ENCODE measurements around the gene DCBLD2. TPM values are rescaled to one million over a fixed set of nuclear protein-coding genes. Genes with fewer than 3 reads are reported as not detected.

DCBLD2 gene
- total and polyA plus RNA-seq, 9 of the 15 experiments (the other 6 are each of a cell fraction or from before 2014, with no cell fraction given), result 2.7 to 14.6 (median 7.4) TPM

DNA sequence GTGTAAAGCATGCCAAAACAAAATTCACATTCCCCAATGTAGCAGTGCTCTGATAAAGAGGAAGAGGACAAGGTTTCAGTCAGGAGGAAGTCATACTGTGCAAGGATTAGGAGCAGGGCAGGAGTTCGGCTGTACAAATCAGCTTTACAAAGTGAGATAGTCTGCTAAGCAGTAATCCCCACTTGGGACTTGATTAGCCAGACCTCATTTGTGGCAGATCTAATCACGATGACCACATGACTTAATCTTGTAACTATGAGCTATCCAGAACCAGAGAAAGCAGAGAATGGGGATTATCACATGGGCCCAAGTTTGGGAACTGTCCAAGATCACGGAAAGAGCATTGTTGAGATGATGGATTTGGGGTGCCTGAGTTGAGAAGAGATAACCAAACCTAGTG, 7.8 kb downstream of the DCBLD2 start (continued):
- TF ChIP-seq, protein P1, sequence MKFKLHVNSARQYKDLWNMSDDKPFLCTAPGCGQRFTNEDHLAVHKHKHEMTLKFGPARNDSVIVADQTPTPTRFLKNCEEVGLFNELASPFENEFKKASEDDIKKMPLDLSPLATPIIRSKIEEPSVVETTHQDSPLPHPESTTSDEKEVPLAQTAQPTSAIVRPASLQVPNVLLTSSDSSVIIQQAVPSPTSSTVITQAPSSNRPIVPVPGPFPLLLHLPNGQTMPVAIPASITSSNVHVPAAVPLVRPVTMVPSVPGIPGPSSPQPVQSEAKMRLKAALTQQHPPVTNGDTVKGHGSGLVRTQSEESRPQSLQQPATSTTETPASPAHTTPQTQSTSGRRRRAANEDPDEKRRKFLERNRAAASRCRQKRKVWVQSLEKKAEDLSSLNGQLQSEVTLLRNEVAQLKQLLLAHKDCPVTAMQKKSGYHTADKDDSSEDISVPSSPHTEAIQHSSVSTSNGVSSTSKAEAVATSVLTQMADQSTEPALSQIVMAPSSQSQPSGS (CRISPR knock-in tag; IDR thresholded peaks at IDR 0.05), result no peak
- TF ChIP-seq, protein P2, sequence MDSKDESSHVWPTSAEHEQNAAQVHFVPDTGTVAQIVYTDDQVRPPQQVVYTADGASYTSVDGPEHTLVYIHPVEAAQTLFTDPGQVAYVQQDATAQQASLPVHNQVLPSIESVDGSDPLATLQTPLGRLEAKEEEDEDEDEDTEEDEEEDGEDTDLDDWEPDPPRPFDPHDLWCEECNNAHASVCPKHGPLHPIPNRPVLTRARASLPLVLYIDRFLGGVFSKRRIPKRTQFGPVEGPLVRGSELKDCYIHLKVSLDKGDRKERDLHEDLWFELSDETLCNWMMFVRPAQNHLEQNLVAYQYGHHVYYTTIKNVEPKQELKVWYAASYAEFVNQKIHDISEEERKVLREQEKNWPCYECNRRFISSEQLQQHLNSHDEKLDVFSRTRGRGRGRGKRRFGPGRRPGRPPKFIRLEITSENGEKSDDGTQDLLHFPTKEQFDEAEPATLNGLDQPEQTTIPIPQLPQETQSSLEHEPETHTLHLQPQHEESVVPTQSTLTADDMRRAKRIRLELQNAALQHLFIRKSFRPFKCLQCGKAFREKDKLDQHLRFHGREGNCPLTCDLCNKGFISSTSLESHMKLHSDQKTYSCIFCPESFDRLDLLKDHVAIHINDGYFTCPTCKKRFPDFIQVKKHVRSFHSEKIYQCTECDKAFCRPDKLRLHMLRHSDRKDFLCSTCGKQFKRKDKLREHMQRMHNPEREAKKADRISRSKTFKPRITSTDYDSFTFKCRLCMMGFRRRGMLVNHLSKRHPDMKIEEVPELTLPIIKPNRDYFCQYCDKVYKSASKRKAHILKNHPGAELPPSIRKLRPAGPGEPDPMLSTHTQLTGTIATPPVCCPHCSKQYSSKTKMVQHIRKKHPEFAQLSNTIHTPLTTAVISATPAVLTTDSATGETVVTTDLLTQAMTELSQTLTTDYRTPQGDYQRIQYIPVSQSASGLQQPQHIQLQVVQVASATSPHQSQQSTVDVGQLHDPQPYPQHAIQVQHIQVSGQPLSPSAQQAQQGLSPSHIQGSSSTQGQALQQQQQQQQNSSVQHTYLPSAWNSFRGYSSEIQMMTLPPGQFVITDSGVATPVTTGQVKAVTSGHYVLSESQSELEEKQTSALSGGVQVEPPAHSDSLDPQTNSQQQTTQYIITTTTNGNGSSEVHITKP (IDR thresholded peaks at IDR 0.05; ENCODE audit: partially characterized antibody), result no peak
- TF ChIP-seq, protein P3, sequence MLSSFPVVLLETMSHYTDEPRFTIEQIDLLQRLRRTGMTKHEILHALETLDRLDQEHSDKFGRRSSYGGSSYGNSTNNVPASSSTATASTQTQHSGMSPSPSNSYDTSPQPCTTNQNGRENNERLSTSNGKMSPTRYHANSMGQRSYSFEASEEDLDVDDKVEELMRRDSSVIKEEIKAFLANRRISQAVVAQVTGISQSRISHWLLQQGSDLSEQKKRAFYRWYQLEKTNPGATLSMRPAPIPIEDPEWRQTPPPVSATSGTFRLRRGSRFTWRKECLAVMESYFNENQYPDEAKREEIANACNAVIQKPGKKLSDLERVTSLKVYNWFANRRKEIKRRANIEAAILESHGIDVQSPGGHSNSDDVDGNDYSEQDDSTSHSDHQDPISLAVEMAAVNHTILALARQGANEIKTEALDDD (IDR thresholded peaks at IDR 0.05), result 0 out of 2 replicates have a peak, but pooled peaks have one; percentile 58
- peak; percentile 28; the same call in 1 of the 2 replicates for TF ChIP-seq SOX6 (IDR thresholded peaks at IDR 0.05)
- TF ChIP-seq, protein P4, sequence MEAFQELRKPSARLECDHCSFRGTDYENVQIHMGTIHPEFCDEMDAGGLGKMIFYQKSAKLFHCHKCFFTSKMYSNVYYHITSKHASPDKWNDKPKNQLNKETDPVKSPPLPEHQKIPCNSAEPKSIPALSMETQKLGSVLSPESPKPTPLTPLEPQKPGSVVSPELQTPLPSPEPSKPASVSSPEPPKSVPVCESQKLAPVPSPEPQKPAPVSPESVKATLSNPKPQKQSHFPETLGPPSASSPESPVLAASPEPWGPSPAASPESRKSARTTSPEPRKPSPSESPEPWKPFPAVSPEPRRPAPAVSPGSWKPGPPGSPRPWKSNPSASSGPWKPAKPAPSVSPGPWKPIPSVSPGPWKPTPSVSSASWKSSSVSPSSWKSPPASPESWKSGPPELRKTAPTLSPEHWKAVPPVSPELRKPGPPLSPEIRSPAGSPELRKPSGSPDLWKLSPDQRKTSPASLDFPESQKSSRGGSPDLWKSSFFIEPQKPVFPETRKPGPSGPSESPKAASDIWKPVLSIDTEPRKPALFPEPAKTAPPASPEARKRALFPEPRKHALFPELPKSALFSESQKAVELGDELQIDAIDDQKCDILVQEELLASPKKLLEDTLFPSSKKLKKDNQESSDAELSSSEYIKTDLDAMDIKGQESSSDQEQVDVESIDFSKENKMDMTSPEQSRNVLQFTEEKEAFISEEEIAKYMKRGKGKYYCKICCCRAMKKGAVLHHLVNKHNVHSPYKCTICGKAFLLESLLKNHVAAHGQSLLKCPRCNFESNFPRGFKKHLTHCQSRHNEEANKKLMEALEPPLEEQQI (IDR thresholded peaks at IDR 0.05), result no peak
- no peak for TF ChIP-seq NUFIP1 (IDR thresholded peaks at IDR 0.05; ENCODE audit: partially characterized antibody)
- TF ChIP-seq, protein P5, sequence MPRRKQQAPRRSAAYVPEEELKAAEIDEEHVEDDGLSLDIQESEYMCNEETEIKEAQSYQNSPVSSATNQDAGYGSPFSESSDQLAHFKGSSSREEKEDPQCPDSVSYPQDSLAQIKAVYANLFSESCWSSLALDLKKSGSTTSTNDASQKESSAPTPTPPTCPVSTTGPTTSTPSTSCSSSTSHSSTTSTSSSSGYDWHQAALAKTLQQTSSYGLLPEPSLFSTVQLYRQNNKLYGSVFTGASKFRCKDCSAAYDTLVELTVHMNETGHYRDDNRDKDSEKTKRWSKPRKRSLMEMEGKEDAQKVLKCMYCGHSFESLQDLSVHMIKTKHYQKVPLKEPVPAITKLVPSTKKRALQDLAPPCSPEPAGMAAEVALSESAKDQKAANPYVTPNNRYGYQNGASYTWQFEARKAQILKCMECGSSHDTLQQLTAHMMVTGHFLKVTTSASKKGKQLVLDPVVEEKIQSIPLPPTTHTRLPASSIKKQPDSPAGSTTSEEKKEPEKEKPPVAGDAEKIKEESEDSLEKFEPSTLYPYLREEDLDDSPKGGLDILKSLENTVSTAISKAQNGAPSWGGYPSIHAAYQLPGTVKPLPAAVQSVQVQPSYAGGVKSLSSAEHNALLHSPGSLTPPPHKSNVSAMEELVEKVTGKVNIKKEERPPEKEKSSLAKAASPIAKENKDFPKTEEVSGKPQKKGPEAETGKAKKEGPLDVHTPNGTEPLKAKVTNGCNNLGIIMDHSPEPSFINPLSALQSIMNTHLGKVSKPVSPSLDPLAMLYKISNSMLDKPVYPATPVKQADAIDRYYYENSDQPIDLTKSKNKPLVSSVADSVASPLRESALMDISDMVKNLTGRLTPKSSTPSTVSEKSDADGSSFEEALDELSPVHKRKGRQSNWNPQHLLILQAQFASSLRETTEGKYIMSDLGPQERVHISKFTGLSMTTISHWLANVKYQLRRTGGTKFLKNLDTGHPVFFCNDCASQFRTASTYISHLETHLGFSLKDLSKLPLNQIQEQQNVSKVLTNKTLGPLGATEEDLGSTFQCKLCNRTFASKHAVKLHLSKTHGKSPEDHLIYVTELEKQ (CRISPR knock-in tag; IDR thresholded peaks at IDR 0.05), result no peak
- TF ChIP-seq HSF4 (CRISPR knock-in tag; IDR thresholded peaks at IDR 0.05; ENCODE audit: borderline replicate concordance), result no peak
- TF ChIP-seq BRD4 (IDR thresholded peaks at IDR 0.05), result no peak
- no peak for TF ChIP-seq NFRKB (IDR thresholded peaks at IDR 0.05; ENCODE audit: low read depth)
